ENCODE results near the gene CCDC27.

GRCh38 chr1:3805038-3805437 is 52.8 kb downstream of the CCDC27 start:
- TF ChIP-seq CTCF (conservative IDR thresholded peaks at IDR 0.05): no peak
- no peak for TF ChIP-seq EZH2 (IDR thresholded peaks at IDR 0.05; ENCODE audit: low read depth)

Data from PC-9 (cell line).